Measurements from ENCODE around the gene BICRAL. TPM values are rescaled to one million over a fixed set of nuclear protein-coding genes. Genes with fewer than 3 reads are reported as not detected.
"Not testable (repeated sequence)": the region's sequence is repeated elsewhere in the genome, so short reads cannot be mapped to it uniquely, and the experiment has no call there.

The BICRAL gene
- total and polyA plus RNA-seq, 2 experiments from 2014 or later, result 2.1 to 6.3 TPM

DNA sequence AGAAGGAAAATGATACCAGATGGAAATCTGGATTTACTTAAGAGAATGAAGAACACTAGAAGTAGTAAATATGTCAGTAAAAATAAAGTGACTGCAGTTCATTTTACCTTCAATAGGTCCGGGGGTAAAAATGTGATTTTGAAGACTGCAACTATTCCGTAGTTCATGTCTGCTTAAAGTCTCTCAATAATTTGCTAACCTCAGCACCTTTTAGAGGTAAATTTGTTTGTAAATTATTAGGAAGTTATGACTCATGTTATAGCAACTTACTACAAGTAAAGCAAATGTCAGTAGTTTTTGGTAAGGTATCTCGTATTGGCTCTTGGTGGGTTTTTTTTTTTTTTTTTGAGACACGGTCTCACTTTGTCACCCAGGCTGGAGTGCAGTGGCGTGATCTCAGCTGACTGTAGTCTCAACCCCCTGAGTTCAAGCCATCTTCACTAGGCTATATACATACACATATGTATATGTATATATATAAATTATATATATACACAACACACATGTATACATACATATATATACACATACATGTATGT, 32.1 kb downstream of the BICRAL start:
- H4K20me1 ChIP-seq (ENCODE audit: insufficient read depth, poor library complexity, severe bottlenecking), result no peaks in the 10 kb centered on the region
- H3K9me2 ChIP-seq (replicated peaks; ENCODE audit: insufficient read depth), result no peaks in the 10 kb centered on the region
- 67% methylated on average over 5 of the region's 5 CpGs for WGBS (ENCODE audit: low lambda C conversion rate, missing lambda C conversion rate)
- H3K79me2 ChIP-seq, result no peaks in the 10 kb centered on the region
- H3K4me2 ChIP-seq, result no peak overlapping the region
- no peak overlapping the region for H3K27ac ChIP-seq
- no peak overlapping the region for H2AFZ ChIP-seq
- no peak overlapping the region for H3K4me3 ChIP-seq
- TF ChIP-seq, protein P1, sequence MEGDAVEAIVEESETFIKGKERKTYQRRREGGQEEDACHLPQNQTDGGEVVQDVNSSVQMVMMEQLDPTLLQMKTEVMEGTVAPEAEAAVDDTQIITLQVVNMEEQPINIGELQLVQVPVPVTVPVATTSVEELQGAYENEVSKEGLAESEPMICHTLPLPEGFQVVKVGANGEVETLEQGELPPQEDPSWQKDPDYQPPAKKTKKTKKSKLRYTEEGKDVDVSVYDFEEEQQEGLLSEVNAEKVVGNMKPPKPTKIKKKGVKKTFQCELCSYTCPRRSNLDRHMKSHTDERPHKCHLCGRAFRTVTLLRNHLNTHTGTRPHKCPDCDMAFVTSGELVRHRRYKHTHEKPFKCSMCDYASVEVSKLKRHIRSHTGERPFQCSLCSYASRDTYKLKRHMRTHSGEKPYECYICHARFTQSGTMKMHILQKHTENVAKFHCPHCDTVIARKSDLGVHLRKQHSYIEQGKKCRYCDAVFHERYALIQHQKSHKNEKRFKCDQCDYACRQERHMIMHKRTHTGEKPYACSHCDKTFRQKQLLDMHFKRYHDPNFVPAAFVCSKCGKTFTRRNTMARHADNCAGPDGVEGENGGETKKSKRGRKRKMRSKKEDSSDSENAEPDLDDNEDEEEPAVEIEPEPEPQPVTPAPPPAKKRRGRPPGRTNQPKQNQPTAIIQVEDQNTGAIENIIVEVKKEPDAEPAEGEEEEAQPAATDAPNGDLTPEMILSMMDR (IDR thresholded peaks at IDR 0.05; ENCODE audit: poor library complexity), result no peak
- no peak for DNase-seq (ENCODE audit: low spot score)
- no peaks in the 10 kb centered on the region for H3K4me1 ChIP-seq (ENCODE audit: insufficient read depth)
- H3K9me3 ChIP-seq (ENCODE audit: low read depth), result no peaks in the 10 kb centered on the region
- no peaks in the 10 kb centered on the region for H3K36me3 ChIP-seq (replicated peaks; ENCODE audit: insufficient read depth, low read depth)
- no peaks in the 10 kb centered on the region for H3K27me3 ChIP-seq

DNA sequence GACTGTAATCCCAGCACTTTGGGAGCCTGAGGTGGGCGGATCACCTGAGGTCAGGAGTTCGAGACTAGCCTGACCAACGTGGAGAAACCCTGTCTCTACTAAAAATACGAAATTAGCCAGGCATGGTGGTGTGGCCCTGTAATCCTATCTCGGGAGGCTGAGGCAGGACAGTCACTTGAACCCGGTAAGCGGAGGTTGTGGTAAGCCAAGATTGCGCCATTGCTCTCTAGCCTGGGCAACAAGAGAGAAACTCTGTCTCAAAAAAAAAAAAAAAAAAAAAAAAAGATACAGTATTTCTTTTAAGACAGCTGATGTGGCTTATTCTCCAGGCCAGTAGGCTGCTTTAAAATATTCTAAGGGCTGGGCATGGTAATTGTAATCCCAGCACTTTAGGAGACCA, 33.9 kb downstream of the BICRAL start:
- DNase-seq (ENCODE audit: low spot score), result not testable (repeated sequence)
- 95% methylated on average over 8 of the region's 8 CpGs for WGBS (ENCODE audit: low lambda C conversion rate, missing lambda C conversion rate)

DNA sequence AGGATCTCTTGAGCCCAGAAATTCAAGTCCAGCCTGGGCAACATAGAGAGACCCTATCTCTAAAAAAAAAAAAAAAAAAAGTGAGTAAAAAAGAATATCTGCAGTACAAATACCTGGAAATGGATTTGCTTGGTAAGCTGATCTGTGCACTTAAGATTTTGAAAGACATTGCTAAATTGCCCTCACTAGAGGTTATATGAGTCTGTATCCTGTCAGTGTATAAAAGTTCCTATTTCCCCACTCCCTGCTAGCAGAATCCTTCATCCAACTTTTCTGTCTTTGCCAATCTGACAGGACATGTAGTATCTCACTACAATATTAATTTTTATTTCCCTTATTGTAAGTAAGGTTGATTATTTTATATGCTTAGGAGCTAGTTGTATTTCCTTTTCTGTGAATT, 36.1 kb downstream of the BICRAL start:
- no peaks in the 10 kb centered on the region for H3K9me3 ChIP-seq (ENCODE audit: low read depth)
- no peaks in the 10 kb centered on the region for H3K4me1 ChIP-seq (ENCODE audit: insufficient read depth)
- no peak overlapping the region for H2AFZ ChIP-seq
- H3K4me3 ChIP-seq, result no peak overlapping the region
- no peak overlapping the region for H3K27ac ChIP-seq
- peaks cover 5% of the 10 kb centered on the region for H3K79me2 ChIP-seq
- H3K27me3 ChIP-seq, result no peaks in the 10 kb centered on the region
- no peaks in the 10 kb centered on the region for H4K20me1 ChIP-seq (ENCODE audit: insufficient read depth, poor library complexity, severe bottlenecking)
- H3K4me2 ChIP-seq, result no peak overlapping the region
- H3K36me3 ChIP-seq (replicated peaks; ENCODE audit: insufficient read depth, low read depth), result no peaks in the 10 kb centered on the region
- TF ChIP-seq, protein P1 (IDR thresholded peaks at IDR 0.05; ENCODE audit: poor library complexity), result no peak
- TF ChIP-seq EZH2phosphoT487 (IDR thresholded peaks at IDR 0.05; ENCODE audit: low read depth, severe bottlenecking, unreplicated experiment) (no peak), EZH2 (IDR thresholded peaks at IDR 0.05; ENCODE audit: borderline replicate concordance) (no peak)
- no peak for DNase-seq (ENCODE audit: low spot score)
- H3K9me2 ChIP-seq (replicated peaks; ENCODE audit: insufficient read depth), result no peaks in the 10 kb centered on the region

More for the DNA sequence above, 33.9 kb downstream of the BICRAL start:
- not testable (repeated sequence) for H3K4me3 ChIP-seq; H3K79me2 ChIP-seq; H4K20me1 ChIP-seq (ENCODE audit: insufficient read depth, poor library complexity, severe bottlenecking); H3K9me3 ChIP-seq (ENCODE audit: low read depth); H3K27ac ChIP-seq; H3K4me2 ChIP-seq; H3K4me1 ChIP-seq (ENCODE audit: insufficient read depth); H3K9me2 ChIP-seq (replicated peaks; ENCODE audit: insufficient read depth); H2AFZ ChIP-seq; H3K36me3 ChIP-seq (replicated peaks; ENCODE audit: insufficient read depth, low read depth); H3K27me3 ChIP-seq

DNA sequence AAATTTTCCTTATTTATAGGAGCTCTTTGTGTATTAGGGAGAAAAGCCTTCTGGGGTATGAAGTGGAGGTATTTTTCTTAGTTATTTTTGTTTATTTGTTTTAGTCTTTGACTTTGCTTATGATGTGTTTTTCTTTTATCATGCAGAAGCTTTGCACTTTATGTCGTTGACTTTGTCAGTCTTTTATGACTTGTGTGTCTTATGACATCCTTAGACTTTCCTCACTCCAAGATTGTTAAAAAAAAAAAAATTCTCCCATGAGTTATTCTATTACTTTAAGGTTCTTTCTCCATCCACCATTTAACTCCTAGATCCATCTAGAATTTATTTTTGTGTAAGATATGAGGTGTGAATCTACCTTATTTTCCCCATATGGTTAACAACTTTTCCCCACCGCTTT, 36.6 kb downstream of the BICRAL start:
- 85% methylated on average over 2 of the region's 2 CpGs for WGBS (ENCODE audit: low lambda C conversion rate, missing lambda C conversion rate)

More for the DNA sequence above, 36.6 kb downstream of the BICRAL start:
- no peak for DNase-seq (ENCODE audit: low spot score)
- Histone ChIP-seq H3K4me3 (no peak overlapping the region), H2AFZ (no peak overlapping the region), H3K27ac (no peak overlapping the region), H3K4me1 (ENCODE audit: insufficient read depth) (no peaks in the 10 kb centered on the region), H3K27me3 (no peaks in the 10 kb centered on the region), H3K9me2 (replicated peaks; ENCODE audit: insufficient read depth) (no peaks in the 10 kb centered on the region), H4K20me1 (ENCODE audit: insufficient read depth, poor library complexity, severe bottlenecking) (no peaks in the 10 kb centered on the region), H3K4me2 (no peak overlapping the region), H3K79me2 (peaks cover 5% of the 10 kb centered on the region), H3K36me3 (replicated peaks; ENCODE audit: insufficient read depth, low read depth) (no peaks in the 10 kb centered on the region), H3K9me3 (ENCODE audit: low read depth) (no peaks in the 10 kb centered on the region)
- TF ChIP-seq EZH2 (IDR thresholded peaks at IDR 0.05; ENCODE audit: borderline replicate concordance) (no peak), EZH2phosphoT487 (IDR thresholded peaks at IDR 0.05; ENCODE audit: low read depth, severe bottlenecking, unreplicated experiment) (no peak)
- TF ChIP-seq, protein P1 (IDR thresholded peaks at IDR 0.05; ENCODE audit: poor library complexity), result no peak
